ENCODE results near the gene GLIS1.

The GLIS1 gene

GRCh38 chr1:53588053-53588779, 150.7 kb downstream of the GLIS1 start:
- TF ChIP-seq CTCF (IDR thresholded peaks at IDR 0.05; ENCODE audit: low read depth, low read length, missing control alignments) = no peak
- no peak for DNase-seq (ENCODE audit: extremely low read depth, low read depth)
- no peak overlapping the region for H3K4me3 ChIP-seq (replicated peaks; ENCODE audit: low read depth, low read length)

DNA sequence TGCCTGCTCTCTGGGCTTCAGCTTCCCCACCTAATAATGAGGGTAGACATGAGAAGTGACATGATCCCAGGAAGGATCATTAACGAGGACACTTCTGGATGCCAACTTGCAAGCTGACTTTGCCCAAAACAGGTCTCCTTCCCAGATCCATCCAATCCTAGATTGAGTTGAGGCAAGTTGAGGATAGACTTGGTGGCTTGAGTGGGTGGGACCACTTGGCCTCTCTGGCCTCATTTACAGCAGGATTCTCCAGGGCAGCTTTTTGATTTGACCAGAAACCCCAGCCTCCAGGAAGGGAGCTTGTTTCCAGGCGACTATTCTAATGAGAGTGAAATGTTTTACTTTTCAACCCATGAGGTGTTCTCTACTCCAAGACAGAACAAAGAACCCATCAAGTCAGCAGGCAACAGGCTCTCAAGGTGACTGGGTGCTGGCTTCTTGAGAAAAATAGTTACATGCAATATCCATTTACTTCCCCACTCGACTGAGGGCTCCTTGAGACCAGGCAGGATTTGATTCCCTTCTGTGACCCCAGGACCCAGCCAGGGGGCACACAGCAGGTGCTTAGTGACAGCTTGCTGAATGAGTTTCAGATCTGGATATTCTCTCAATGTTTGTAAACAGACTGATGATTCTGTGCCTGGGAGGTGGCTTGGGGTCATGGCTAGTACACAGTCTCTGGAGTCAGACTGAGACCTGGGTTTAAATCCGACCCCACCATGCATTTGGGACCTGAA, 151.5 kb downstream of the GLIS1 start:
- DNase-seq (ENCODE audit: extremely low read depth, low read depth) = no peak
- TF ChIP-seq CTCF (IDR thresholded peaks at IDR 0.05; ENCODE audit: low read depth, low read length, missing control alignments) = no peak
- no peak overlapping the region for H3K4me3 ChIP-seq (replicated peaks; ENCODE audit: low read depth, low read length)

- TF ChIP-seq CTCF (IDR thresholded peaks at IDR 0.05; ENCODE audit: low read depth, low read length, missing control alignments) = no peak
- H3K4me3 ChIP-seq (replicated peaks; ENCODE audit: low read depth, low read length) = no peak overlapping the region
- no peak for DNase-seq (ENCODE audit: extremely low read depth, low read depth)
These were observed 152.2 kb downstream of the GLIS1 start for GRCh38 chr1:53586765-53587164.

DNA sequence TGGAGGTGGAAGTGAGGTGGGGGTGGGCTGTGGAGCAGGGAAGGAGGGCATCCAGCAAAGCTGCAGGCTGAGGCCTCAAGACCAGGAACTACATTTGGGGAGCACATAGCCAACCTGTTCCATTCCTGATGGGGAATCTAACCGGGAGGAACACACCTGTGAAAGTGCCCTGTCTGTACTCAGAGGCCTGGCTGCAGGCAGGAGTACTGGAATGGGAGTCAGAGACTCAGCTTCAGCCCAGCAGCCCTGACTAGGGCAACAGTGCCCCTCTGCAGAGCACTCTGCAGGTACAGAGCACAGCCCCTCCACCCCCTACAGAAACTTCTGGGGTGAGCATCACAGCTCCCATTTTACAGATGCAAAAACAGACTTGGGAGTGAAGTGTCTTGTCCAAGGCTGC, 153.4 kb downstream of the GLIS1 start:
- TF ChIP-seq CTCF (IDR thresholded peaks at IDR 0.05; ENCODE audit: low read depth, low read length, missing control alignments) = no peak
- DNase-seq (ENCODE audit: extremely low read depth, low read depth) = no peak
- no peak overlapping the region for H3K4me3 ChIP-seq (replicated peaks; ENCODE audit: low read depth, low read length)

DNA sequence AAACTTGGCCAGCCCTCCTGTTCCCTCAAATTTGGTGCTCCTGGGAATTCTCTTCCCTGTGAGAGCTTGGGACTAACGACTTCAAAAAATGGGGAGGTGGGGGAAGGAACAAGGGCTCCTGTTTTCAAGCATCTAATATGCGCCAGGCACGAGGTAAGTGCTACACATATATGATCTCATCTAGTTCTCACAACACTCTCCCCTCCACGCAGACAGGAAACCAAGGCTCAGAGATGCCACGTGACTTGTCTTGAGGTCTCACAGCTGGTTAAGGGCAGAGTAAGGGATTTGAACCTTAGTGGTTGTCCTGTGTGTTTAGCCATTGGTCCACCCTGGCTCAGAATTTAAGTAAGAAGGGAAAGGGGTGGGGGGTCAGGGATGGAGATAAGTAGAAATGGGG, 153.8 kb downstream of the GLIS1 start:
- TF ChIP-seq CTCF (IDR thresholded peaks at IDR 0.05; ENCODE audit: low read depth, low read length, missing control alignments) = no peak
- DNase-seq (ENCODE audit: extremely low read depth, low read depth) = no peak
- H3K4me3 ChIP-seq (replicated peaks; ENCODE audit: low read depth, low read length) = no peak overlapping the region

- no peak for DNase-seq (ENCODE audit: extremely low read depth, low read depth)
- TF ChIP-seq CTCF (IDR thresholded peaks at IDR 0.05; ENCODE audit: low read depth, low read length, missing control alignments) = no peak
- no peak overlapping the region for H3K4me3 ChIP-seq (replicated peaks; ENCODE audit: low read depth, low read length)
These were observed 154.2 kb downstream of the GLIS1 start for GRCh38 chr1:53584777-53585107.

Measured in HFF-Myc (cell line).